Endodermal cell (in vitro differentiated cells): ENCODE measurements around the gene TSPAN8. TPM values are rescaled to one million over a fixed set of nuclear protein-coding genes. Genes with fewer than 3 reads are reported as not detected.

Experiments
- DNase-seq: peaks from one replicate; pipeline ENCODE4 v3.0.0-alpha.2; 2017
- H3K27ac ChIP-seq: 2 replicates; pipeline ENCODE4 v1.5.1; 2013; ENCODE audit warnings: mild to moderate bottlenecking, low read depth, low read length, moderate library complexity
- H3K27me3 ChIP-seq: 2 replicates; pipeline ENCODE4 v1.6.1; 2013; ENCODE audit warnings: mild to moderate bottlenecking, low read length, moderate library complexity; ENCODE audit not compliant: insufficient read depth, control insufficient read depth, poor library complexity, severe bottlenecking
- H3K36me3 ChIP-seq: 2 replicates; pipeline ENCODE4 v1.7.0; 2013; ENCODE audit warnings: mild to moderate bottlenecking, low read length, moderate library complexity; ENCODE audit not compliant: control insufficient read depth, insufficient read depth
- H3K4me1 ChIP-seq: one replicate; pipeline ENCODE4 v1.7.0; 2013; ENCODE audit warnings: low read length; ENCODE audit not compliant: control insufficient read depth, insufficient read depth
- H3K4me3 ChIP-seq: 2 replicates; pipeline ENCODE4 v1.5.1; 2013; ENCODE audit warnings: mild to moderate bottlenecking, low read length, moderate library complexity
- H3K9ac ChIP-seq: 2 replicates; pipeline ENCODE4 v1.6.1; 2013; ENCODE audit warnings: mild to moderate bottlenecking, low read length, moderate library complexity; ENCODE audit not compliant: poor library complexity, severe bottlenecking; ENCODE audit errors: extremely low read depth
- H3K9me3 ChIP-seq: 2 replicates; pipeline ENCODE4 v1.6.1; 2013; ENCODE audit warnings: mild to moderate bottlenecking, low read length, moderate library complexity; ENCODE audit not compliant: control insufficient read depth
- H3K27ac Mint-ChIP-seq: 2 replicates; pipeline ENCODE4 v1.8.0; 2020; ENCODE audit warnings: mixed read lengths
- H3K27me3 Mint-ChIP-seq: 2 replicates; pipeline ENCODE4 v1.8.0; 2021; ENCODE audit warnings: mild to moderate bottlenecking, mixed read lengths; ENCODE audit not compliant: insufficient read depth
- H3K36me3 Mint-ChIP-seq: 2 replicates; pipeline ENCODE4 v1.8.0; 2020; ENCODE audit warnings: low read depth, mixed read lengths
- H3K4me1 Mint-ChIP-seq: 2 replicates; pipeline ENCODE4 v1.8.0; 2020; ENCODE audit warnings: mixed read lengths
- H3K4me3 Mint-ChIP-seq: 2 replicates; pipeline ENCODE4 v1.8.0; 2020; ENCODE audit warnings: mild to moderate bottlenecking, moderate library complexity, mixed read lengths
- H3K9me3 Mint-ChIP-seq: 2 replicates; pipeline ENCODE4 v1.8.0; 2020; ENCODE audit warnings: mild to moderate bottlenecking, mixed read lengths
- WGBS, 2 experiments: methylation state at CpG; one replicate each; pipeline versions ENCODE4 v1.1.5 to v1.1.7; 2013; ENCODE audit warnings: missing lambda C conversion rate in 2 of 2, mixed read lengths in 1 of 2; ENCODE audit not compliant: insufficient coverage in 1 of 2, insufficient read length in 1 of 2; 5-methylcytosine and 5-hydroxymethylcytosine counted together
- total RNA-seq, 2 donors: library from RNA; stranded (reverse); fragmentation: NEBNext Ultra II Directional in 1 of 2; extraction: Animal tissue kit (Norgen Biotek cat#: 25700) in 1 of 2; gene quantifications; 2 replicates in 1 of 2; 3 replicates in 1 of 2; pipeline ENCODE4 v1.2.1, GENCODE V29; 2021
- TF ChIP-seq, protein P1 (sequence below): fragments of 200-600 bp; sonication (generic); conservative IDR thresholded peaks from 2 replicates; pipeline ENCODE4 v1.5.0; 2021; ENCODE audit warnings: antibody characterized with exemption, mild to moderate bottlenecking

TSPAN8 gene
- total RNA-seq, 2 donors from 2014 or later, result 0.48 to 1.0 TPM

- H3K4me1 Mint-ChIP-seq, result peaks cover 32% of the 10 kb centered on the region
- H3K27ac Mint-ChIP-seq, result no peak overlapping the region
These were observed 35.2 kb upstream of the TSPAN8 start for GRCh38 chr12:71193041-71193440.

DNA sequence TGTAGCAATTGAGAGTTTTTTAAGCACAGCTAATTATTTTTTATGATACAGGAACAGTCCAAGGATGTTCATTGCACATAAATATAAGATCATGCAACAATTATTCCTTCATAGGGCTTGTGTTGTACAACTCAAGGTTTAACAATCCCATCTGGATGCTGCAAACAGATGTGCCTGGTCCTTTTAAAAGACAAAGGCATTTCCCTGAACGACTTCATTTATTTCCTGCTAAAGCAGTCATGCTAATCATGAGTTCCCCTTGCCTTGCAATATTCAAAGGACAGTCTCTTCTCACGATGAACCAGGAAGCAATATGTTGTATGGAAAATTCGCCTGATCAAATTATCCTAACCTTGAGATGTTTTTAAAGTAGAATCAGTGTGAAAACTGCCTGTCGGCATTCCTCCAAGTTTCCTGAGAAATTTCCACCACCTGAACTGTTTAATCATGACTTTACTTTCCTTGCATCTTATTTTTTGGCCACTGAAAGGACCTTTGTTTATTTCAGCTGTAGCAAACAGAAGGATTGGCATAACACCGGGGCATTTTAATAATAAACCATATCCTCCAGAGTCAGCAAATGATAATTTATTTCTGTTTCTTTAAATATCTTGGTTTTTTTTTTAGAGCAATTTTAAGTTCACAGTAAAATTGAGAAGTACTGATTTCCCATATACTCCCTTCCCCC is 33.9 kb upstream of the TSPAN8 start:
- Mint-ChIP-seq H3K36me3 (no peaks in the 10 kb centered on the region), H3K4me1 (peaks cover 32% of the 10 kb centered on the region), H3K9me3 (no peaks in the 10 kb centered on the region), H3K4me3 (no peak overlapping the region), H3K27ac (no peak overlapping the region), H3K27me3 (no peaks in the 10 kb centered on the region)
- Histone ChIP-seq H3K9me3 (no peaks in the 10 kb centered on the region), H3K4me3 (no peak overlapping the region), H3K27ac (no peak overlapping the region), H3K27me3 (no peaks in the 10 kb centered on the region), H3K4me1 (peaks cover 11% of the 10 kb centered on the region), H3K9ac (no peak overlapping the region), H3K36me3 (no peaks in the 10 kb centered on the region)
- TF ChIP-seq, protein P1, sequence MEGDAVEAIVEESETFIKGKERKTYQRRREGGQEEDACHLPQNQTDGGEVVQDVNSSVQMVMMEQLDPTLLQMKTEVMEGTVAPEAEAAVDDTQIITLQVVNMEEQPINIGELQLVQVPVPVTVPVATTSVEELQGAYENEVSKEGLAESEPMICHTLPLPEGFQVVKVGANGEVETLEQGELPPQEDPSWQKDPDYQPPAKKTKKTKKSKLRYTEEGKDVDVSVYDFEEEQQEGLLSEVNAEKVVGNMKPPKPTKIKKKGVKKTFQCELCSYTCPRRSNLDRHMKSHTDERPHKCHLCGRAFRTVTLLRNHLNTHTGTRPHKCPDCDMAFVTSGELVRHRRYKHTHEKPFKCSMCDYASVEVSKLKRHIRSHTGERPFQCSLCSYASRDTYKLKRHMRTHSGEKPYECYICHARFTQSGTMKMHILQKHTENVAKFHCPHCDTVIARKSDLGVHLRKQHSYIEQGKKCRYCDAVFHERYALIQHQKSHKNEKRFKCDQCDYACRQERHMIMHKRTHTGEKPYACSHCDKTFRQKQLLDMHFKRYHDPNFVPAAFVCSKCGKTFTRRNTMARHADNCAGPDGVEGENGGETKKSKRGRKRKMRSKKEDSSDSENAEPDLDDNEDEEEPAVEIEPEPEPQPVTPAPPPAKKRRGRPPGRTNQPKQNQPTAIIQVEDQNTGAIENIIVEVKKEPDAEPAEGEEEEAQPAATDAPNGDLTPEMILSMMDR, result no peak
- no peak for DNase-seq
- 66 to 68% methylated on average over 3 to 4 of the region's 5 CpGs for WGBS, 2 experiments

More at GRCh38 chr12:71193041-71193440, 35.2 kb upstream of the TSPAN8 start:
- H3K9ac ChIP-seq, result no peak overlapping the region
- peaks cover 11% of the 10 kb centered on the region for H3K4me1 ChIP-seq
- TF ChIP-seq, protein P1, result no peak
- no peaks in the 10 kb centered on the region for H3K27me3 ChIP-seq
- WGBS, 2 experiments, result 100% methylated on average over 1 of the region's 1 CpG; no CpG with 5 or more reads in 1 of the 2 experiments
- Mint-ChIP-seq H3K36me3 (no peaks in the 10 kb centered on the region), H3K27me3 (no peaks in the 10 kb centered on the region), H3K9me3 (no peaks in the 10 kb centered on the region), H3K4me3 (no peak overlapping the region)
- no peak for DNase-seq
- no peaks in the 10 kb centered on the region for H3K9me3 ChIP-seq
- H3K27ac ChIP-seq, result no peak overlapping the region
- H3K4me3 ChIP-seq, result no peak overlapping the region
- no peaks in the 10 kb centered on the region for H3K36me3 ChIP-seq

DNA sequence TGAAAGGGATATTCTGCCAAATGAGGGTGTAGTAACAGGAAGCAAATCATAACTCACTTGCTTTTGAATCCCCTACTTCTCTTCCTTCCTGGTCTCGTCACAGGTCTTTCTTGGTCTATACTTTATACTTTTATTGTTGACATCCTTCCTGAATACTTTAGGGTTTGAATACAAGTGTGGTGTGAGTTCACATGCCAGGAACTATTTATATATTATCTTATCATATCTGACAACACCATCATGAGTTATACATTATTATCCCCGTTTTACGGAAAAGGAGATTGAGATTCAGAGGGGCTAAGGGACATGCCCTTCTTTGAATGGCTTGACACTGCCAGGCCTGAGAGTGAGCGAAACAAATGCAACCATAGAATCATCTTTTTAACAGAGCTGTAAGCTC is 33.0 kb upstream of the TSPAN8 start:
- no peaks in the 10 kb centered on the region for H3K36me3 ChIP-seq
- no peak overlapping the region for H3K4me3 ChIP-seq
- no peak overlapping the region for H3K27ac ChIP-seq
- no peak overlapping the region for H3K27ac Mint-ChIP-seq
- no peak overlapping the region for H3K4me3 Mint-ChIP-seq
- WGBS, 2 experiments, result 78 to 94% methylated on average over 1 to 4 of the region's 4 CpGs
- no peak overlapping the region for H3K9ac ChIP-seq
- no peak for DNase-seq
- peaks cover 8% of the 10 kb centered on the region for H3K4me1 ChIP-seq
- H3K9me3 Mint-ChIP-seq, result no peaks in the 10 kb centered on the region
- peaks cover 28% of the 10 kb centered on the region for H3K4me1 Mint-ChIP-seq
- H3K27me3 ChIP-seq, result no peaks in the 10 kb centered on the region
- TF ChIP-seq, protein P1, result no peak
- H3K9me3 ChIP-seq, result no peaks in the 10 kb centered on the region
- no peaks in the 10 kb centered on the region for H3K27me3 Mint-ChIP-seq
- H3K36me3 Mint-ChIP-seq, result no peaks in the 10 kb centered on the region
